ENCODE results near the gene MGAT3.

The MGAT3 gene

DNA sequence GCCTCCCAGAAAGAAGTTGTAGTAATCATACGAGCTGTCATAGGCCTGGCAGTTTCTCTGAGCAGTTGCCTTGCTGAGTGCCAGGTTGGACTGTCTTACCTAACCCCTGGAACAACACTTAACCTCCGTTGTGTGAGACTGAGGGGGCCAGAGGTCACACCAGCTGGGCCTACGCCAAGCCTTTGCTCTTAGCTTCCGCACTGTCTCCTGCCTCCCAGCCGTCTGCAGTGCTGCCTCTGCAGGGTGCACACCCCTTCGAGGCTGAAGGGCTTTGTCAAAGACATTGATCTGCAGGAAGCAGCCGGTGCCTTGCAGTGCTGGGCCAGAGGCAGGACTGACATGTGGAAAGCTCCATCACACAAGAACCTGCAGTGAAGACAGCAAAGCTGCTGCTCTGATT, 40.5 kb upstream of the MGAT3 start:
- 74 to 80% methylated on average over 7 of the region's 7 CpGs for WGBS, 2 experiments
- Histone ChIP-seq H3K9me3 (ENCODE audit: control insufficient read depth, low read length) (no peaks in the 10 kb centered on the region), H3K36me3 (ENCODE audit: control insufficient read depth, insufficient read depth, low read length) (peaks cover 14% of the 10 kb centered on the region), H3K4me1 (ENCODE audit: control insufficient read depth, insufficient read depth, low read length) (no peaks in the 10 kb centered on the region), H3K27ac (ENCODE audit: insufficient read depth, low read depth, low read length, poor library complexity, severe bottlenecking) (no peak overlapping the region), H3K27me3 (ENCODE audit: control insufficient read depth, insufficient read depth, low read length, poor library complexity, severe bottlenecking) (no peaks in the 10 kb centered on the region), H3K4me3 (ENCODE audit: insufficient read depth, low read depth, low read length) (no peak overlapping the region)

DNA sequence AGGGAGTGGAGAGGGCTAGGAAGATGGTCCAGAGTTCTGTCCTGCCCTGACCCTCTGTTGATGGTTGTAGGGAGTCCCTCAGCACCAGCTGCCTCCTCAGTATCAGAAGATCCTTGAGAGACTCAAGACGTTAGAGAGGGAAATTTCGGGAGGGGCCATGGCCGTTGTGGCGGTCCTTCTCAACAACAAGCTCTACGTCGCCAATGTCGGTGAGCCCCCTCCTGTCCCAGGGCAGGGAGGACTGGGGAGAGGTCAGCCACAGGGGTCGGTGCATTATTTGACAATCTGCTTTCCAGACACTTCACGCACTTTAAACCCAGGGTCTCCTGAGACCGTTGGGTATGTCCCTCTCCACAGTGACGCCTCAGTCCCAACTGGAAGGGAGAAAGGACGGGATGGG, 39.2 kb upstream of the MGAT3 start:
- peaks cover 21% of the 10 kb centered on the region for H3K36me3 ChIP-seq (ENCODE audit: control insufficient read depth, insufficient read depth, low read length)
- H3K4me3 ChIP-seq (ENCODE audit: insufficient read depth, low read depth, low read length), result no peak overlapping the region
- H3K4me1 ChIP-seq (ENCODE audit: control insufficient read depth, insufficient read depth, low read length), result no peaks in the 10 kb centered on the region
- H3K9me3 ChIP-seq (ENCODE audit: control insufficient read depth, low read length), result no peaks in the 10 kb centered on the region
- no peak overlapping the region for H3K27ac ChIP-seq (ENCODE audit: insufficient read depth, low read depth, low read length, poor library complexity, severe bottlenecking)
- 92 to 95% methylated on average over 12 of the region's 12 CpGs for WGBS, 2 experiments
- no peaks in the 10 kb centered on the region for H3K27me3 ChIP-seq (ENCODE audit: control insufficient read depth, insufficient read depth, low read length, poor library complexity, severe bottlenecking)

DNA sequence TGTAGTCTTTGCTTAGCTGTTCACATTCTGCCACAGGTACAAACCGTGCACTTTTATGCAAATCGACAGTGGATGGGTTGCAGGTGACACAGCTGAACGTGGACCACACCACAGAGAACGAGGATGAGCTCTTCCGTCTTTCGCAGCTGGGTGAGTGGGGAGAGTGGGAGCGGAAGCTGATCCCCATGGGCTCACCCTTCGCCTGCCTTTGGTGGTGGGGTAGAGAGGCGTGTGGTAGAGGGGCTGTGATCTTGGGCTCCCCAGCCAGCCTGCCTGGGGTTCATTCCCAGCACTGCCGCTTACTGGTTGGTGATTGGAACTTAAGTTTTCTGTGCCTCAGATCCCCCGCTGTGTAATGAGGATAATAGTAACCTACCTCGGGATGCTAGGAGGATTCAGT, 38.1 kb upstream of the MGAT3 start:
- Histone ChIP-seq H3K9me3 (ENCODE audit: control insufficient read depth, low read length) (no peaks in the 10 kb centered on the region), H3K4me3 (ENCODE audit: insufficient read depth, low read depth, low read length) (no peak overlapping the region)
- WGBS, 2 experiments, result 92 to 95% methylated on average over 12 of the region's 12 CpGs

DNA sequence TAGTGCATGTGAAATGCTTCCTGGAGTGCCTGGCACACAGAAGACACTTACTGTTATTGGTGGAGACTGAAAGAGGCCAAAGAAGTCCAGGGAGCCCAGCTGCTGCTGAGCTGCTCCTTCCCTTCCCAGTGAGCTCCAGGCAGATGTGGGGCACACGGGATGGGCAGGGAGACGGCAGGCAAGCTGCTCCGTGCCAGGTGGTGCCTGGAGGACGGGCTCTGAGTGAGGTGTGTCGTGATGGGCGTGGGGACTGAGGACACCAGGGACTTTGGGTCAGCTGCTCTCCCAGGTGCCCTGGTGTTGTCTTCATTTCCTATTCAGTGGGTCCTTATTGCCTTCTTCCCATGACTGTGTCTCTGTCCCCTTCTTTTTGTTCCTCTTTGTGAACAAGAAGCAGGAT, 37.7 kb upstream of the MGAT3 start:
- no peaks in the 10 kb centered on the region for H3K4me1 ChIP-seq (ENCODE audit: control insufficient read depth, insufficient read depth, low read length)
- H3K4me3 ChIP-seq (ENCODE audit: insufficient read depth, low read depth, low read length), result no peak overlapping the region
- H3K27me3 ChIP-seq (ENCODE audit: control insufficient read depth, insufficient read depth, low read length, poor library complexity, severe bottlenecking), result no peaks in the 10 kb centered on the region
- H3K9me3 ChIP-seq (ENCODE audit: control insufficient read depth, low read length), result no peaks in the 10 kb centered on the region
- peaks cover 25% of the 10 kb centered on the region for H3K36me3 ChIP-seq (ENCODE audit: control insufficient read depth, insufficient read depth, low read length)
- no peak overlapping the region for H3K27ac ChIP-seq (ENCODE audit: insufficient read depth, low read depth, low read length, poor library complexity, severe bottlenecking)
- WGBS, 2 experiments, result 96% methylated on average over 6 of the region's 6 CpGs

More for the DNA sequence above, 38.1 kb upstream of the MGAT3 start:
- H3K27ac ChIP-seq (ENCODE audit: insufficient read depth, low read depth, low read length, poor library complexity, severe bottlenecking), result no peak overlapping the region
- H3K36me3 ChIP-seq (ENCODE audit: control insufficient read depth, insufficient read depth, low read length), result peaks cover 21% of the 10 kb centered on the region
- H3K27me3 ChIP-seq (ENCODE audit: control insufficient read depth, insufficient read depth, low read length, poor library complexity, severe bottlenecking), result no peaks in the 10 kb centered on the region
- H3K4me1 ChIP-seq (ENCODE audit: control insufficient read depth, insufficient read depth, low read length), result no peaks in the 10 kb centered on the region

DNA sequence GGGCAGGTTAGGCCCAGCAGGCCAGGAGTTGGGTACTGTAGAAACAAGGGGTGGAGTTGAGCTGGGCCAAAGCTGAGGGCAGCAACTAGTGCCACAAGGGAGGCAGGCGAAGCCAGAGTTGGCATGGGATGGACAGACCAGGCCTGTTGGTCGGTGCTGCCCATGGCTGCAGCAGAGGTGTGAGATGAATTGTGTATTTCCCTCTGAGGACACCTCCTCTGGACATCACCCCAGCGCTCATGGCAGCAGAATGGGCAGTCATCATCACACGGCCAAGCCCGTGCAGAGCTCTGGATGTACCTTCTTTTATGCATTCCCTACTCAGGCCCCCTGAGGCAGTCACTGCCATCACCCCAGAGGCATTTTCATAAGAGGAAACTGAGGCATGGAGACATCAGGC, 36.9 kb upstream of the MGAT3 start:
- WGBS, 2 experiments, result 93 to 96% methylated on average over 5 of the region's 5 CpGs
- Histone ChIP-seq H3K27me3 (ENCODE audit: control insufficient read depth, insufficient read depth, low read length, poor library complexity, severe bottlenecking) (no peaks in the 10 kb centered on the region), H3K36me3 (ENCODE audit: control insufficient read depth, insufficient read depth, low read length) (peaks cover 25% of the 10 kb centered on the region), H3K4me3 (ENCODE audit: insufficient read depth, low read depth, low read length) (no peak overlapping the region), H3K27ac (ENCODE audit: insufficient read depth, low read depth, low read length, poor library complexity, severe bottlenecking) (no peak overlapping the region), H3K4me1 (ENCODE audit: control insufficient read depth, insufficient read depth, low read length) (no peaks in the 10 kb centered on the region), H3K9me3 (ENCODE audit: control insufficient read depth, low read length) (no peaks in the 10 kb centered on the region)

DNA sequence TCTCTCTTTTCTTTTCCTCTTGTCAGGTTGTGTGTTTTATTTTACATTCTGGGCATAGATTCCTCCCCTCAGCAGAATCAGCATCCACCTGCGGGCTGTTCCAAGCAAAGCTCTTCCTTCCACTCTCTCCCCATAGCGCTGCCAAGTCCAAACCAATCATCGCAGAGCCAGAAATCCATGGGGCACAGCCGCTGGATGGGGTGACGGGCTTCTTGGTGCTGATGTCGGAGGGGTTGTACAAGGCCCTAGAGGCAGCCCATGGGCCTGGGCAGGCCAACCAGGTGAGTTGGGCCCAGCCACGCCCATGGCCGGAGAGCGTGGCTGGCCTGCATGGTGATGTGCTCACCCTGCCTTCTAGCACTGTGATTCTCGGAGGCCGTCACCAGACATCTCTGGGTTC, 35.1 kb upstream of the MGAT3 start:
- Histone ChIP-seq H3K4me1 (ENCODE audit: control insufficient read depth, insufficient read depth, low read length) (no peaks in the 10 kb centered on the region), H3K36me3 (ENCODE audit: control insufficient read depth, insufficient read depth, low read length) (peaks cover 28% of the 10 kb centered on the region), H3K27me3 (ENCODE audit: control insufficient read depth, insufficient read depth, low read length, poor library complexity, severe bottlenecking) (no peaks in the 10 kb centered on the region), H3K9me3 (ENCODE audit: control insufficient read depth, low read length) (no peaks in the 10 kb centered on the region), H3K27ac (ENCODE audit: insufficient read depth, low read depth, low read length, poor library complexity, severe bottlenecking) (no peak overlapping the region), H3K4me3 (ENCODE audit: insufficient read depth, low read depth, low read length) (no peak overlapping the region)
- 96 to 97% methylated on average over 11 of the region's 11 CpGs for WGBS, 2 experiments

DNA sequence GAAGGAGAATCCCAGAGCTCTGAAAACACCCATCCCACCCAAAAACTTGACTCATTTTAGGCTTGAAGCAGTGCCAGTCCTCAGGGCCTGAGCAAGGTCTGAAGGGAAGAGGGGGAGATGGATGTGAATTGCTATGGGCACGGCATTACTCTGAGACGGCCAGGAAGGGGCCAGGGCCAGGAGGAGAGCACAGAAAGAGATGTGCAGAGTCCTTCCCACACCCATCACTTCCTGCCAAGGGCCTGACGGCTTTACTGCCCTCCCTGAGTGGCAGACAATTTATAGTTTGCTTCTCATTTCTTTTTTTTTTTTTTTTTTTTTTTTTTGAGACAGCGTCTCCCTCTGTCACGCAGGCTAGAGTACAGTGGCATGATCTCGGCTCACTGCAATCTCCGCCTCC, 34.7 kb upstream of the MGAT3 start:
- Histone ChIP-seq H3K27me3 (ENCODE audit: control insufficient read depth, insufficient read depth, low read length, poor library complexity, severe bottlenecking) (no peaks in the 10 kb centered on the region), H3K9me3 (ENCODE audit: control insufficient read depth, low read length) (no peaks in the 10 kb centered on the region), H3K4me1 (ENCODE audit: control insufficient read depth, insufficient read depth, low read length) (peaks cover 2% of the 10 kb centered on the region), H3K36me3 (ENCODE audit: control insufficient read depth, insufficient read depth, low read length) (peaks cover 31% of the 10 kb centered on the region), H3K4me3 (ENCODE audit: insufficient read depth, low read depth, low read length) (no peak overlapping the region), H3K27ac (ENCODE audit: insufficient read depth, low read depth, low read length, poor library complexity, severe bottlenecking) (no peak overlapping the region)
- 91 to 92% methylated on average over 7 of the region's 7 CpGs for WGBS, 2 experiments

DNA sequence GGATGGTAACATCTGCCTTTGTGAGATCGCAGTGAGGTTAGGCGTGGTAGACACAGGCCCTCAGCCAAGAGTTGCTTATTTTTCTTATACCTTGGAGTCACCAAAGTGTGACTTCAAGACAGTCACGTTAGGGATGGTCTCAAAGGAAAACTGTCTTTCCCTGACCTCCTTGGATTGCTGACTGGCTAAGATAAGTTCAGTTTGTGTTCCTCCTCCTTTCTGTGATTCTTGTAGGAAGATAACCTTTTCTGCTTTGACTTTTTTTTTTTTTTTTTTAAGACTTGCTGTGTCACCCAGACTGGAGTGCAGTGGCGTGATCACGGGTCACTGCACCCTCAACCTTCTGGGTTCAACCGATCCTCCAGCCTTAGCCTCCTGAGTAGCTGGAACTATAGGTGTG, 34.1 kb upstream of the MGAT3 start:
- no peaks in the 10 kb centered on the region for H3K27me3 ChIP-seq (ENCODE audit: control insufficient read depth, insufficient read depth, low read length, poor library complexity, severe bottlenecking)
- WGBS, 2 experiments, result 95 to 97% methylated on average over 6 of the region's 6 CpGs
- H3K9me3 ChIP-seq (ENCODE audit: control insufficient read depth, low read length), result no peaks in the 10 kb centered on the region
- H3K4me1 ChIP-seq (ENCODE audit: control insufficient read depth, insufficient read depth, low read length), result peaks cover 8% of the 10 kb centered on the region
- peaks cover 31% of the 10 kb centered on the region for H3K36me3 ChIP-seq (ENCODE audit: control insufficient read depth, insufficient read depth, low read length)
- no peak overlapping the region for H3K4me3 ChIP-seq (ENCODE audit: insufficient read depth, low read depth, low read length)
- H3K27ac ChIP-seq (ENCODE audit: insufficient read depth, low read depth, low read length, poor library complexity, severe bottlenecking), result no peak overlapping the region

DNA sequence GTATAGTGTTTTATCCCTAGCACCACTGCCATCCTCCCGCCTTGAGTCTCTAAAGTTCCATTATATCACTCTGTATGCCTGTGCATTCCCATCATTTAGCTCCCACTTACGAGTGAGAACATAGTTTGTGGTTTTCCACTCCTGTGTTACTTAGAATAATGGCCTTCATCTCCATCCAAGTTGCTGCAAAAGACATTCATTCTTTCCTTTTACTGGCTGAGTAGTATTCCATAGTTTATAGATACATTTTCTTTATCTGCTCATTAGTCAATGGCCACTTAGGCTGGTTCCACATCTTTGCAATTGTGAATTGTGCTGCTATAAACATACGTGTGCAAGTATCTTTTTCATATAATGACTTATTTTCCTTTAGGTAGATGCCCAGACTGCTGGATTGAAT, 32.8 kb upstream of the MGAT3 start:
- H3K4me1 ChIP-seq (ENCODE audit: control insufficient read depth, insufficient read depth, low read length), result peaks cover 20% of the 10 kb centered on the region
- no peaks in the 10 kb centered on the region for H3K9me3 ChIP-seq (ENCODE audit: control insufficient read depth, low read length)
- no peaks in the 10 kb centered on the region for H3K27me3 ChIP-seq (ENCODE audit: control insufficient read depth, insufficient read depth, low read length, poor library complexity, severe bottlenecking)
- no peak overlapping the region for H3K4me3 ChIP-seq (ENCODE audit: insufficient read depth, low read depth, low read length)
- no peak overlapping the region for H3K27ac ChIP-seq (ENCODE audit: insufficient read depth, low read depth, low read length, poor library complexity, severe bottlenecking)
- WGBS, 2 experiments, result 96 to 100% methylated on average over 3 of the region's 3 CpGs
- peaks cover 31% of the 10 kb centered on the region for H3K36me3 ChIP-seq (ENCODE audit: control insufficient read depth, insufficient read depth, low read length)

DNA sequence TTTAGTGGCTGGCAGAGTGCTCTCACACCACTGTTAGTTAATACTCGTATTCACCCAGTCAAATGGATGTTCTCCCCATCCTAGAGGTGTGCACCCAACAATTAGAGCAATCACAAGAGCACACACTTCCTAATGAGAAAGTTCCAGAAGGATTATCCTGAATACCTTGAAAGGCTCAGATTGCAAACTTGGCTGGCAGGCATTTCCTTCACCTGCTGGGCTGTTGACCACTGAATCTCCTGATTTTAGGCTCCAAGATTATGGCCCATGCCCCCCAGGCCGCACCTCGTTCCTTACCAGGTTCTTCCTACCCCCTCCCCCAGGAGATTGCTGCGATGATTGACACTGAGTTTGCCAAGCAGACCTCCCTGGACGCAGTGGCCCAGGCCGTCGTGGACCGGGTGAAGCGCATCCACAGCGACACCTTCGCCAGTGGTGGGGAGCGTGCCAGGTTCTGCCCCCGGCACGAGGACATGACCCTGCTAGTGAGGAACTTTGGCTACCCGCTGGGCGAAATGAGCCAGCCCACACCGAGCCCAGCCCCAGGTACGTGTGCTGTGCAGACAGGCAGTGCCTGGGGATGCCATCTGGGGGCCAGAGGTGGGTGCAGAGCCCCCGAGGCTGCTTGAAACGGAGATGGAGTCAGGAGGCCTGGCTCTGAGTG, 30.3 kb upstream of the MGAT3 start:
- 94 to 95% methylated on average over 20 of the region's 20 CpGs for WGBS, 2 experiments
- H3K36me3 ChIP-seq (ENCODE audit: control insufficient read depth, insufficient read depth, low read length), result peaks cover 17% of the 10 kb centered on the region
- H3K4me1 ChIP-seq (ENCODE audit: control insufficient read depth, insufficient read depth, low read length), result peaks cover 23% of the 10 kb centered on the region
- no peak overlapping the region for H3K4me3 ChIP-seq (ENCODE audit: insufficient read depth, low read depth, low read length)
- H3K27ac ChIP-seq (ENCODE audit: insufficient read depth, low read depth, low read length, poor library complexity, severe bottlenecking), result no peak overlapping the region
- H3K9me3 ChIP-seq (ENCODE audit: control insufficient read depth, low read length), result no peaks in the 10 kb centered on the region
- H3K27me3 ChIP-seq (ENCODE audit: control insufficient read depth, insufficient read depth, low read length, poor library complexity, severe bottlenecking), result no peaks in the 10 kb centered on the region
